Subcutaneous abdominal adipose tissue (tissue), 5 donors: ENCODE measurements around the gene ST6GALNAC3.
"Not testable (repeated sequence)": the region's sequence is repeated elsewhere in the genome, so short reads cannot be mapped to it uniquely, and the experiment has no call there.

ENCODE experiments used
- H3K27ac ChIP-seq: one replicate; pipeline ENCODE4 v1.7.0; 2013; ENCODE audit warnings: low read depth, mild to moderate bottlenecking, inconsistent platforms, low read length, moderate library complexity
- H3K27me3 ChIP-seq, 5 donors: one replicate each; pipeline ENCODE4 v1.7.0; 2013; ENCODE audit warnings: low read length in 5 of 5, inconsistent platforms in 1 of 5; ENCODE audit not compliant: control insufficient read depth in 5 of 5, insufficient read depth in 4 of 5
- H3K36me3 ChIP-seq, 5 donors: one replicate each; pipeline ENCODE4 v1.7.0; 2013; ENCODE audit warnings: low read length in 5 of 5; ENCODE audit not compliant: control insufficient read depth in 5 of 5, insufficient read depth in 5 of 5
- H3K4me1 ChIP-seq, 5 donors: one replicate each; pipeline ENCODE4 v1.7.0; 2013; ENCODE audit warnings: low read length in 5 of 5, mild to moderate bottlenecking in 3 of 5, moderate library complexity in 1 of 5; ENCODE audit not compliant: control insufficient read depth in 5 of 5, insufficient read depth in 5 of 5
- H3K4me3 ChIP-seq, 5 donors: one replicate each; pipeline ENCODE4 v1.7.0; 2013; ENCODE audit warnings: low read length in 5 of 5, low read depth in 1 of 5
- H3K9ac ChIP-seq, 5 donors: one replicate each; pipeline ENCODE4 v1.7.0; 2013; ENCODE audit warnings: low read length in 5 of 5, mild to moderate bottlenecking in 4 of 5, moderate library complexity in 3 of 5
- H3K9me3 ChIP-seq, 5 donors: one replicate each; pipeline ENCODE4 v1.7.0; 2013; ENCODE audit warnings: low read length in 5 of 5; ENCODE audit not compliant: control insufficient read depth in 5 of 5
- donor health status: healthy.
- donor health status: healthy.
- donor health status: healthy.
- donor health status: healthy.
- donor health status: healthy.

ST6GALNAC3 gene

GRCh38 chr1:76330991-76331603 lies 256.6 kb downstream of the ST6GALNAC3 start:
- Histone ChIP-seq H3K9ac (no peak overlapping the region), H3K27ac (no peak overlapping the region), H3K27me3 (no peaks in the 10 kb centered on the region), H3K36me3 (no peaks in the 10 kb centered on the region), H3K4me1 (peaks cover 0 to 13% (median 4%) of the 10 kb centered on the region in 5 donors), H3K4me3 (no peak overlapping the region), H3K9me3 (no peaks in the 10 kb centered on the region)

GRCh38 chr1:76335882-76336281 lies 261.3 kb downstream of the ST6GALNAC3 start:
- no peak overlapping the region for H3K4me3 ChIP-seq
- no peak overlapping the region for H3K9ac ChIP-seq
- peaks cover 4 to 38% (median 29%) of the 10 kb centered on the region in 5 donors for H3K4me1 ChIP-seq
- no peaks in the 10 kb centered on the region for H3K27me3 ChIP-seq
- peak overlapping the region; percentile 75 for H3K27ac ChIP-seq
- no peaks in the 10 kb centered on the region for H3K36me3 ChIP-seq
- no peaks in the 10 kb centered on the region for H3K9me3 ChIP-seq

GRCh38 chr1:76336931-76337371 lies 262.4 kb downstream of the ST6GALNAC3 start:
- H3K27ac ChIP-seq = peak overlapping the region; percentile 75
- peaks cover 4 to 37% (median 29%) of the 10 kb centered on the region in 5 donors for H3K4me1 ChIP-seq
- H3K27me3 ChIP-seq = no peaks in the 10 kb centered on the region
- peak overlapping the region in 1 of 5 donors; percentile 23 for H3K9ac ChIP-seq
- no peaks in the 10 kb centered on the region for H3K9me3 ChIP-seq
- peak overlapping the region in 2 of 5 donors; percentile 21 to 37 for H3K4me3 ChIP-seq
- H3K36me3 ChIP-seq = no peaks in the 10 kb centered on the region

- peak overlapping the region in 1 of 5 donors; percentile 37 for H3K4me3 ChIP-seq
- no peak overlapping the region for H3K27ac ChIP-seq
- H3K27me3 ChIP-seq = no peaks in the 10 kb centered on the region
- no peaks in the 10 kb centered on the region for H3K9me3 ChIP-seq
- H3K4me1 ChIP-seq = peaks cover 4 to 37% (median 29%) of the 10 kb centered on the region in 5 donors
- no peaks in the 10 kb centered on the region for H3K36me3 ChIP-seq
- peak overlapping the region in 2 of 5 donors; percentile 20 to 38 for H3K9ac ChIP-seq
Measured at GRCh38 chr1:76337542-76338219, 263.1 kb downstream of the ST6GALNAC3 start.

GRCh38 chr1:76340056-76340455 lies 265.5 kb downstream of the ST6GALNAC3 start:
- H3K27ac ChIP-seq = no peak overlapping the region
- H3K4me1 ChIP-seq = peaks cover 4 to 37% (median 29%) of the 10 kb centered on the region in 5 donors
- no peaks in the 10 kb centered on the region for H3K27me3 ChIP-seq
- no peak overlapping the region for H3K9ac ChIP-seq
- no peaks in the 10 kb centered on the region for H3K36me3 ChIP-seq
- no peak overlapping the region for H3K4me3 ChIP-seq
- H3K9me3 ChIP-seq = no peaks in the 10 kb centered on the region

GRCh38 chr1:76341816-76342215 lies 267.3 kb downstream of the ST6GALNAC3 start:
- H3K36me3 ChIP-seq, H3K27ac ChIP-seq, H3K9me3 ChIP-seq, H3K27me3 ChIP-seq, H3K4me3 ChIP-seq, H3K9ac ChIP-seq: not testable (repeated sequence)
- peaks cover 1 to 23% (median 18%) of the 10 kb centered on the region in 5 donors for H3K4me1 ChIP-seq

- no peak overlapping the region for H3K9ac ChIP-seq
- no peaks in the 10 kb centered on the region for H3K36me3 ChIP-seq
- H3K4me1 ChIP-seq = peaks cover 0 to 16% (median 7%) of the 10 kb centered on the region in 5 donors
- no peak overlapping the region for H3K4me3 ChIP-seq
- no peaks in the 10 kb centered on the region for H3K27me3 ChIP-seq
- H3K27ac ChIP-seq = no peak overlapping the region
- H3K9me3 ChIP-seq = no peaks in the 10 kb centered on the region
Measured at GRCh38 chr1:76343356-76343755, 268.8 kb downstream of the ST6GALNAC3 start.

GRCh38 chr1:76351655-76352054 lies 277.1 kb downstream of the ST6GALNAC3 start:
- Histone ChIP-seq H3K4me1 (peaks cover 0 to 9% (median 0%) of the 10 kb centered on the region in 5 donors), H3K27ac (no peak overlapping the region), H3K36me3 (no peaks in the 10 kb centered on the region), H3K9ac (no peak overlapping the region), H3K9me3 (no peaks in the 10 kb centered on the region), H3K27me3 (no peaks in the 10 kb centered on the region), H3K4me3 (no peak overlapping the region)

GRCh38 chr1:76352741-76353435 lies 278.3 kb downstream of the ST6GALNAC3 start:
- no peak overlapping the region for H3K9ac ChIP-seq
- no peaks in the 10 kb centered on the region for H3K27me3 ChIP-seq
- H3K36me3 ChIP-seq = no peaks in the 10 kb centered on the region
- no peak overlapping the region for H3K27ac ChIP-seq
- peaks cover 0 to 8% (median 0%) of the 10 kb centered on the region in 5 donors for H3K4me1 ChIP-seq
- H3K9me3 ChIP-seq = no peaks in the 10 kb centered on the region
- H3K4me3 ChIP-seq = no peak overlapping the region

GRCh38 chr1:76354236-76354635 lies 279.7 kb downstream of the ST6GALNAC3 start:
- Histone ChIP-seq H3K36me3 (no peaks in the 10 kb centered on the region), H3K9ac (no peak overlapping the region), H3K27ac (no peak overlapping the region), H3K4me3 (no peak overlapping the region), H3K9me3 (no peaks in the 10 kb centered on the region), H3K4me1 (no peaks in the 10 kb centered on the region), H3K27me3 (no peaks in the 10 kb centered on the region)
